SU-DHL-6 (cell line): ENCODE data around the gene MDP1.
A peak's percentile ranks its signal among the peaks of the same experiment; 100 is the strongest.

Experiments used
- H2AFZ ChIP-seq: fragments of 200-600 bp; sonication (generic); 2 replicates; pipeline ENCODE4 v1.6.1; 2014; ENCODE audit warnings: low read depth, mild to moderate bottlenecking, moderate library complexity, mixed read lengths, antibody characterized with exemption, low read length; ENCODE audit not compliant: severe bottlenecking
- H3F3A ChIP-seq: fragments of 200-600 bp; shearing (Covaris generic); 2 replicates; pipeline ENCODE4 v1.6.0; 2016; ENCODE audit warnings: antibody characterized with exemption, mild to moderate bottlenecking; ENCODE audit not compliant: insufficient read depth
- H3K27ac ChIP-seq: fragments of 200-600 bp; sonication (generic); 2 replicates; pipeline ENCODE4 v1.5.1; 2016; ENCODE audit warnings: low read depth, mild to moderate bottlenecking, low read length, moderate library complexity, mixed read lengths
- H3K27me3 ChIP-seq: fragments of 200-600 bp; sonication (generic), shearing (Covaris generic); 2 replicates; pipeline ENCODE4 v1.6.0; 2014; ENCODE audit warnings: mild to moderate bottlenecking, low read length
- H3K36me3 ChIP-seq: fragments of 200-600 bp; sonication (generic); 2 replicates; pipeline ENCODE4 v1.6.1; 2014; ENCODE audit warnings: mild to moderate bottlenecking, low read length, mixed read lengths
- H3K4me2 ChIP-seq: fragments of 300-600, 200-600 bp; shearing (Covaris generic), sonication (generic); 2 replicates; pipeline ENCODE4 v1.6.0; 2014; ENCODE audit warnings: low read length, low read depth, mild to moderate bottlenecking; ENCODE audit not compliant: poor library complexity, severe bottlenecking
- H3K4me3 ChIP-seq: fragments of 200-600 bp; sonication (generic); 2 replicates; pipeline ENCODE4 v1.5.1; 2014; ENCODE audit warnings: antibody characterized with exemption, low read length, mild to moderate bottlenecking, mixed read lengths; ENCODE audit not compliant: insufficient read depth, poor library complexity, severe bottlenecking
- H3K79me2 ChIP-seq: fragments of 200-600 bp; sonication (generic); 2 replicates; pipeline ENCODE4 v1.6.1; 2014; ENCODE audit warnings: mild to moderate bottlenecking, low read length, moderate library complexity; ENCODE audit not compliant: insufficient read depth
- H3K9ac ChIP-seq: fragments of 200-600 bp; sonication (generic); 2 replicates; pipeline ENCODE4 v1.7.0; 2014; ENCODE audit warnings: mild to moderate bottlenecking, low read length
- H3K9me2 ChIP-seq: fragments of 200-600 bp; sonication (generic); replicated peaks from 2 replicates; pipeline ENCODE4 v1.6.1; 2014; ENCODE audit warnings: low read length; ENCODE audit not compliant: insufficient read depth
- H3K9me3 ChIP-seq: fragments of 200-600 bp; sonication (generic); 2 replicates; pipeline ENCODE4 v1.6.1; 2014; ENCODE audit warnings: low read length, mixed read lengths; ENCODE audit not compliant: insufficient read depth
- H4K20me1 ChIP-seq: fragments of 200-600 bp; sonication (generic); 2 replicates; pipeline ENCODE4 v1.6.1; 2014; ENCODE audit warnings: low read depth, mild to moderate bottlenecking, antibody characterized with exemption, low read length, moderate library complexity, mixed read lengths
- EZH2phosphoT487 ChIP-seq: fragments of 200-600 bp; sonication (generic), shearing (Covaris generic); conservative IDR thresholded peaks from 2 replicates; pipeline ENCODE4 v1.6.1; 2018; ENCODE audit warnings: mild to moderate bottlenecking, antibody characterized with exemption, low read length, moderate library complexity, mixed read lengths
- TF ChIP-seq, protein P1 (sequence below): fragments of 200-600 bp; sonication (generic); IDR thresholded peaks from one replicate; pipeline ENCODE4 v1.5.1; 2017; ENCODE audit warnings: antibody characterized with exemption, mild to moderate bottlenecking, low read length, moderate library complexity; ENCODE audit not compliant: insufficient read depth, poor library complexity, severe bottlenecking

Gene MDP1

DNA sequence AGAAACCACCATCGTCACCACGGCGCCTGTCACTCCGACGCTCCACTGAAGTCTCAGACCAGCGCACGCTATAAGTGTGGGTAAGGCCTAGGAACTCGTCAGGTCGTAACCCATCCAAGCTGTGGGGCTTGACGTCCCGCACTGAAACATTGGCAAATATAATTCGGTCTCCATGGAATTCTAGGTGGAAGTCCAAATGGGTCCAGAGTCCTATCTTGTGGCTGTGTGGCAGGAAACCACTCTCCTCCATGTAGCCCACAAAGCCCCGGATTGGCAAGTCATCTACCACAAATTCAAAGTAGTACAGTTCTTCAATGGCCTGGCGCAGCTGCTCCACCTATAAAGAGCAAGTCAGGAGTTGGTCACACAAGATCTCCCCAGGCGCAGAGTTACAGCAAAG lies 22.9 kb downstream of the MDP1 start:
- no peak overlapping the region for H3K27ac ChIP-seq
- H3K9me2 ChIP-seq = no peaks in the 10 kb centered on the region
- no peak overlapping the region for H3K4me2 ChIP-seq
- no peaks in the 10 kb centered on the region for H3K36me3 ChIP-seq
- H3K27me3 ChIP-seq = no peaks in the 10 kb centered on the region
- no peaks in the 10 kb centered on the region for H3K9me3 ChIP-seq
- no peaks in the 10 kb centered on the region for H4K20me1 ChIP-seq
- no peak for TF ChIP-seq EZH2phosphoT487
- TF ChIP-seq, protein P1, sequence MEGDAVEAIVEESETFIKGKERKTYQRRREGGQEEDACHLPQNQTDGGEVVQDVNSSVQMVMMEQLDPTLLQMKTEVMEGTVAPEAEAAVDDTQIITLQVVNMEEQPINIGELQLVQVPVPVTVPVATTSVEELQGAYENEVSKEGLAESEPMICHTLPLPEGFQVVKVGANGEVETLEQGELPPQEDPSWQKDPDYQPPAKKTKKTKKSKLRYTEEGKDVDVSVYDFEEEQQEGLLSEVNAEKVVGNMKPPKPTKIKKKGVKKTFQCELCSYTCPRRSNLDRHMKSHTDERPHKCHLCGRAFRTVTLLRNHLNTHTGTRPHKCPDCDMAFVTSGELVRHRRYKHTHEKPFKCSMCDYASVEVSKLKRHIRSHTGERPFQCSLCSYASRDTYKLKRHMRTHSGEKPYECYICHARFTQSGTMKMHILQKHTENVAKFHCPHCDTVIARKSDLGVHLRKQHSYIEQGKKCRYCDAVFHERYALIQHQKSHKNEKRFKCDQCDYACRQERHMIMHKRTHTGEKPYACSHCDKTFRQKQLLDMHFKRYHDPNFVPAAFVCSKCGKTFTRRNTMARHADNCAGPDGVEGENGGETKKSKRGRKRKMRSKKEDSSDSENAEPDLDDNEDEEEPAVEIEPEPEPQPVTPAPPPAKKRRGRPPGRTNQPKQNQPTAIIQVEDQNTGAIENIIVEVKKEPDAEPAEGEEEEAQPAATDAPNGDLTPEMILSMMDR = no peak
- H3F3A ChIP-seq = peaks cover 37% of the 10 kb centered on the region
- H2AFZ ChIP-seq = no peak overlapping the region
- H3K79me2 ChIP-seq = peaks cover 18% of the 10 kb centered on the region; the same call in 1 of the 2 replicates
- H3K9ac ChIP-seq = no peak overlapping the region
- H3K4me3 ChIP-seq = no peak overlapping the region

DNA sequence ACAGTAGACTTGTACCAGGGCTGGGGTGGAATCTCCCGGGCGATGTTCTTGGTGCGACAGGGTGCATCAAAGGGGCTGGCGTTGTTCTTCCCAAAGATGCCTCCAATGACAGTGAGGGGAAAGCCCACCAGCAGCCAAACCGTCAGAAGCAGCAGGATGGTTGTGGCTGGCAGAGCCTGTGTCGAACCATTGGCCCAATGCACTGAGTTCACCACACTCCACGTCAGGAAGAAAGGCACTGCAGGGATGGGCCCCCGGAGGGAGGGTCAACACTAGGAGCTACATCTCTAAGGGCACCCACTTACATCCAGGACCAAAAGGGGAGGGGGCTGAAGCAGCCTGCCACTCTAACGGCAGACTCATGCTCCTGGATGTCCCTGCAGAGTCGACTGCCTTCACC lies 25.4 kb downstream of the MDP1 start:
- H3K4me2 ChIP-seq = no peak overlapping the region
- H3K4me3 ChIP-seq = no peak overlapping the region
- no peak overlapping the region for H3K27ac ChIP-seq
- H3K9ac ChIP-seq = no peak overlapping the region
- H3K27me3 ChIP-seq = no peaks in the 10 kb centered on the region
- no peaks in the 10 kb centered on the region for H3K9me2 ChIP-seq
- no peaks in the 10 kb centered on the region for H3K36me3 ChIP-seq
- H3F3A ChIP-seq = peaks cover 18% of the 10 kb centered on the region
- H2AFZ ChIP-seq = no peak overlapping the region
- no peak for TF ChIP-seq EZH2phosphoT487
- TF ChIP-seq, protein P1 = no peak
- no peaks in the 10 kb centered on the region for H4K20me1 ChIP-seq
- peaks cover 10% of the 10 kb centered on the region; the same call in 1 of the 2 replicates for H3K79me2 ChIP-seq
- H3K9me3 ChIP-seq = no peaks in the 10 kb centered on the region

DNA sequence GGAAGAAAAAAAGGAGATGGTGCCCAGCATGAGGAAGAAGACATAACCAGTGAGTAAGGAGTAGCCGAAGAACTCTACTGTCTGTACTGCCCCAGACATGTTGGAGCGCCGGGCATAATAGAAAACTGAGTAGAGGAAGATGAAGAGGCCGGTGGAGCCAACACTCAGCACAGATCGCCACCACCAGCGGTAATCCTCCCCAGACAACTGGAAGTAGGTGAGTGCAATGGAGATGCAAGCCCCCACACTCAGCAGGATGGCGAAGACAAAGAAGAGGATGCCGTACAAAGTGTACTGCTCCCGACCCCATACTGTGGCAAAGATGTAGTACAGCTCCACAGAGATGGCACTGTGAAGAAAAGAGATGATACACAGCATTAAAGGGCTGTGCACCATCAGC lies 26.4 kb downstream of the MDP1 start:
- Histone ChIP-seq H3K9me2 (no peaks in the 10 kb centered on the region), H3K27me3 (no peaks in the 10 kb centered on the region), H3K4me3 (no peak overlapping the region), H4K20me1 (no peaks in the 10 kb centered on the region), H3K4me2 (peak overlapping the region; percentile 71), H3K79me2 (peaks cover 5% of the 10 kb centered on the region; the same call in 1 of the 2 replicates), H3K36me3 (no peaks in the 10 kb centered on the region), H3K27ac (peak overlapping the region; percentile 63), H3K9ac (peak overlapping the region; percentile 72), H3K9me3 (no peaks in the 10 kb centered on the region), H2AFZ (peak overlapping the region; percentile 56), H3F3A (peaks cover 14% of the 10 kb centered on the region)
- TF ChIP-seq EZH2phosphoT487 = no peak
- TF ChIP-seq, protein P1 = no peak
